Muscle of back (tissue), 11 donors: ENCODE measurements around the gene CDC42. TPM values are rescaled to one million over a fixed set of nuclear protein-coding genes. Genes with fewer than 3 reads are reported as not detected.

Experiments used
- DNase-seq, 3 donors: peaks; one replicate each; pipeline versions ENCODE4 v3.0.0 to v3.0.0-alpha.2; 2013
- polyA plus RNA-seq, 10 donors: library from polyadenylated mRNA; unstranded; fragments of 120-200 nt; gene quantifications; one replicate each; pipeline ENCODE4 v1.2.1, GENCODE V29; 2013; ENCODE audit not compliant: insufficient read length in 10 of 10

CDC42 gene
- polyA plus RNA-seq, 10 donors = 216 to 288 (median 243) TPM

DNA sequence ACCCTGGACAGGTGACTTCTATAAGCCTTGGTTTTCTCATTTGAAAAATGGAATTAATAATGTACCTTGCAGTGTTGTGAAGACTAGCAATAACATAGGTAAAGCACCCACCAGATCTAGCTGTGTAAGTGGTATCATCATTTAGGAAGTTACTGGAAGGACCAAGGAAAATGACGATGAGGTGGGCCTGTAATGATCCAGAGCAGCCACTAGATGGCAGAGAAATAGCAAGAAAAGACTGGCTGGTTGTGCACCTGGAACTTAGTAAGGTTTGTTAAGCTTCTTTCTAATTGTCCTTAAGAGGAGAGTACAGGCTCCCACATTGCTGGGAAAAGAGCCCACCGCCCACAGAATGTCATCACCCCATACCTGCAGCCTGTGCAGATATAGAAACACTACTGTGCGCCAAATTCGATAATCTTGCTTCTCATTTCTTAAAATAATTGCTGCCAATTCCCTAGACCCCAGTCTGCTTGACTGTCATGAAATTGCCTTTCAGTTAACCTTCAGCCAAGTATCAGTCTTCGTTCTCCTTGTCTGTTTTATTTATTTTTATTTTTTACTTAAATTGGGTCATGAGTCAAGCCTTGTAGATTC, 53.2 kb downstream of the CDC42 start:
- DNase-seq = peak; percentile 22 to 61 (median 29)

DNA sequence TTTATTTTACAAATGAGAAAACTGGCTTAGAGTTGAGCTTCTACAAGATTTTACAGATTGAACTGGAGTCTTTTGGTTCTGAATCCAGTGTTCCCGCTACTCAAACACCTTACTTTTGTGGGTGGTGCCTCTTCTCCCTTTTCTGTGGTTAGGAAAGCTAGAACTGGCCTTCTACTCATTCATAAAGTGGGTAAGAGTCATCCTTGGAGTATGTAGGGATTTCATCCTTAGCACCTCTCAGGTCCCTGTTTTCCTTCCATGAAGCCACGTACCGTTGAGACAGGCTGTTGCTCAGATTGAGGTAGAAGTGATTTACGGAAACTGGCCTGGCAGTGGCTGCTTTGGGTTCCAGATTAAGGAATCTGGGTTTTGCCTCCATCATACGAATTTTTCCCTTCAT, 54.6 kb downstream of the CDC42 start:
- DNase-seq = no peak

DNA sequence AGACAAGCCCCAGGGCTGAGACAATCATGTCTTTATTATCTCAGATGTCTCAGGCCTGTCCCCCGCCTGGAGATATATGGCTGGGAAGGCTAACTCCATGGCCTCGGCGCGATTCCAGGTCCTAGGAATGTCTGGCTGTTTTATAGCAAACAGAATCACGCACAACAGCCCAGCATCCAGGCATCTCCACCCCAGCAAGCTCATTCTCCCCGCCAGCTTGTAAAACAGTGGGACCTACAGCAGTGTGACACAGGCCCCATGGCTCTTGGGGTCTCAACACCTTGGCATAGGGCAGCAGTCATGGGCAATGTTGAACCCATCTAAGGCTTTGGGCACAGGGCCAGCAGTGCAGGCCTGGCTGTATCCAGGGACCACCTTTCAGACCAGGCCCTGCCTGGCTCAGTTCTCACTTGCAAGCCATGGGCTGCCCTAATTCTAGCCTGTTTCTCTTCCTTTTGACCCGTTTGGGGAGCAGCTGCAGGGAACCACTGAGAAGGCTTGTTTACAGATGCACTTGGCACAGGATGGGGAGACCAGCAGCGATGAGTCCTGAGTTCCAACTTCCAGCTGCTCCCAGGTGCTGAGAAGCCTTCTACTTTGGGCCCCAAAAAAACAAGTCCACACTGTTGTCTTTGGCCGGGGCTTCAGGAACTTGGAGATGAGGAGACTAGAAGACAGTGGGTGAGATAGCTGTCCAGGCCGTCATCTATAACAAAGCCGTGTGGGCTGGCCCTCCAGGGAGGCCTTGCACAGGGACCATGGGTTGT, 56.0 kb downstream of the CDC42 start:
- DNase-seq = peak in 2 of 3 donors; percentile 38 to 76

DNA sequence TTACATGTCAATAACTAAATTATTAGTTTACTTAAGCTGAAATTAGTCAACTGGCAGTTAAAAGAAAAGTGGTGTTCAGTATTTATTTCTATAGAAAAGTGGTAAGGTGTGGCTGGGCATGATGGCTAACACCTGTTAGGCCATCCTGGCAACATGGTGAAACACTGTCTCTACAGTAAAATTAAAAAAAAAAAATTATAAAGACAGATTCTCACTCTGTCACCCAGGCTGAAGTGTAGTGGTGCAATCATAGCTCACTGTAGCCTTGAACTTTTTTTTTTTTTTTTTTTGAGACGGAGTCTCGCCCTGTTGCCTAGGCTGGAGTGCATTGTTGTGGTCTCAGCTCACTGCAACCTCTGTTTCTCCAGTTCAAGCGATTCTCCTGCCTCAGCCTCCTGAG, 57.5 kb downstream of the CDC42 start:
- no peak for DNase-seq

DNA sequence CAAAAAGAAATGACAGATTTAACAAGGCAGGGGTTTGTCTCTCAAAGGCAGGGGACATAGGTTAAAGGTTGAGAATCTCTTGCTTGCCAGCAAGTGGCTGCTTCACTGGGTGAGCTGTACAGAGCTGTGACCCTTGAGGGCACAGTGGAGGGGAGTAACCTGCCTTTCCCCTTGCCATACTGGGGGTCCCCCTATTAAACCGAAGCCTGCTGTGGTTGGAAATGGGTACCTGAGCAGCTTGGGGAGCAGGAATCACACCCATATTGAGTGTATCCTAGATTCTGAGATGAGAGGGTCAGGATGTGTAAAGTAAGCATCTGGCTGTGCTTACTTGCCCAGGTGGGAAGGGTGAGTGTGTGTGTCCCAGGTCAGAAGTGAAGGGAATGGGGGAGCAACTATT, 58.6 kb downstream of the CDC42 start:
- DNase-seq = no peak

DNA sequence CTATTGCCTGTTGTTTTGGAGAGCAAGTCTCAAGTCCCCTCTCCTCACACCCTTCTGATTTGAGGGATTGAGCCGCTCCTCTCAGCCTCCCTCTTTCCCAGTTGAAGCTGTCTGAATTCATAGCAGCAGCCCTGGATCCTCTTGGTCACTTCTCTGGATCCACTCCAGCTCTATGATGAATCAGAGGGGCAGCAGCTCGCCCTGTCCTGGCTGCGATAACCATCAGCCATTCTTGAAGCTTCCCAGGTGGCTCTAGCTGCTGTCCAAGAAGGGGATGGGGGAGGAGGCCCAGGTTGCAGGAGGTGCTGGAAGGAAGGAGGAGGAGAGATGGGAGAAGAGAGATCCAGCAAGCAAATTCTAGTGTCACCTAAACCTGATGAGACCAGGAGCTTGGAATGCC, 59.1 kb downstream of the CDC42 start:
- DNase-seq = no peak

DNA sequence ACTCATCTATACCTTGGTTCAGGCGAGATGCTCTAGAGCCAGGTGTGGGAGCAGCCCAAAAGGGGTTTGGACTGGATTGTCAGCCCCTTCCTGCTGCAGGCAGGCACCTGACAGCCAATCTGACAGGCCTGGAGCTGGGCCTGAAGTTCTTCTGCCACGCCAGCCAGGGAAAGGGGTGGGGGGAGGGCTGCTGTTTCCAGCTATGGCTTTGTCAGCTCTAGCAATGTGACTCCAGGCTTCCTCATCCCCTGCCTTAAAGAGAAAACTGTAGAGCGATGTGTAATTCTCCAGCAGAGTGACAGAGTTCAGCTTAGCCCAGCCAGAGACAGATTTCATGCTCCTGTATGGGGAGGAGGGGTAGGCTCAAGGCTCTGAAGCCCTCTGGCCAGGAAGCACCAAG, 60.0 kb downstream of the CDC42 start:
- DNase-seq = no peak

DNA sequence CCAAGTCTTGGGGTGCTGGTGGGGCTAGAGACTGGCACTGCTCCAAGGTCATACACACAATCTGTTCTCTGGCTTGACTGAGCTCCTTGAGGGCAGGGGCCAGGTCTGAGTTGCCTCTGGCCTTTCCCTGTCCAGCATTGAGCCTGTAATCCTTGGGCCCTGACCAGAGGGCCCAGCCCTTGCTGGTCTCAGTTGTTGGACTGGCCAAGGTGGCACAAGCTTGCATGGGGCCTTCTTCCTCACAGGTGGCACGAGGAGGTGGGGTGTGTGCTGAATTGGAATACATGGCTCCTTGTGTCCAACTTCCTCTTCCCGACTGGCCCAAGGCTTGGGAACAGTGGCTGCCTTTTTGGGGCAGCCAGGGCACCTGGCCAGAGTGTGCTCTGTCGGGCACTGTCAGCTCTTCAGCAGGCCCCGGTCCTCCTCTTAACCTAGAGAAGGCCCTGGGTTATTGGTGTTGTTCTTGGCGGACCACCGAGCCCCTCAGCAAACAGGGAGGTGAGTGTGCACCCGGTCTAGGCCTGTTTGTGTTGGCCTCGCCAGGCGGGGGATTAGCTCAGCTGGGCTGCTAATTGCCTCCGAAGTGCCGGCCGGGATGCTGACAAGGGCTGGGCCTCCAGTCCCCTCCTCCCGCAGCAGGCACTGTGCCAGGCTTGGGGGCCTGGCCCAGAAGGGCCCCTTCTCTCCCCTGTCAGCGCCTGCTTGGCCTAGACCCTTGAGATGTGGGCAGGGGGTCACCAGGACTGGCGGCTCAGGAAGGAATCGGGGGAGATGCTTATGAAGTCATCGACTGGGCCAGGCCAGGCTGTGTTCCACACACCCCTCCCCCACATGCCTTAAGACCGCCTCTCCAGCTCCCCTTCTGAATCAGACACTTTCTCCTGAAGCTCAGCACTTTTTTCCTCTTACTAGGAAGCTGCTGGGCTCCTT, 61.8 kb downstream of the CDC42 start:
- DNase-seq = peak in 2 of 3 donors; percentile 42 to 65

DNA sequence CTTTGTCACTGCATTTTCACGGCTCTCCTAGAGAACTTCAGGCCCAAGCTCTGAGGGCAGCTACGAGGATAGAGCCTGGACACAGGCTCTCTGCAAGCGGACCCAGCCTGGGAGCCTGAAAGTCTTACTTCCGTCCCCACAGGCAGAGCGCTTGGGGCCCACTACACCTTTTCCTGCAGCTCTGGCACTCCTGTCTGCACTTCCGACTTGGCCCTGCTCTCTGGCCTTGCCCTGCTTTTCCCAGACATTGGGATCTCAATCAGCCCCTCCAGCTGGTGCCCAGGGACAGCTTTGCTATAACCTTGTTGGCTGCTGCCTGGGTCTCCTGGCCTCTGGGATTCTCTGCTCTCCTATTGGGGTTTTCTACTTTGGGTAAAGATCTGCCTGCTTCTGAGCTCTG, 62.8 kb downstream of the CDC42 start:
- DNase-seq = no peak

DNA sequence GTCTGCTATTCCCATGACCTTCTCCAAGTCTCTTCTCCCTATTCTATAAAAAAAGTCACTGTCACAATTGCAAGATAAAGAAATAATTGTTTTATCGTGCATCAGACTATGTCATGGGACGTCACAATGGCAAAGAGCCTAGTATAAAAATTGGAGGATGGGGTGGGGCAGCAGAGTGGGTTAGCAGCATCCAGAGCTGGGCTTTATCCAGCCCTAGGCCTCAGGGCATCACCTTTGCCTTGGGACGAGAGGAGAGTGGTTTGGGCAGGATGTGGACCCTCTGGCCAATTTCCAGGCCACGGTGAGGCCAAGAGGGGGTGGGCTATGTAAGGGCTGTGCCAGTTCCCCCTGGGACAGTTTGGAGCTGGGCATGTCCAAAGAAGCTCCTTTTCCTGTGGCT, 64.7 kb downstream of the CDC42 start:
- no peak for DNase-seq

DNA sequence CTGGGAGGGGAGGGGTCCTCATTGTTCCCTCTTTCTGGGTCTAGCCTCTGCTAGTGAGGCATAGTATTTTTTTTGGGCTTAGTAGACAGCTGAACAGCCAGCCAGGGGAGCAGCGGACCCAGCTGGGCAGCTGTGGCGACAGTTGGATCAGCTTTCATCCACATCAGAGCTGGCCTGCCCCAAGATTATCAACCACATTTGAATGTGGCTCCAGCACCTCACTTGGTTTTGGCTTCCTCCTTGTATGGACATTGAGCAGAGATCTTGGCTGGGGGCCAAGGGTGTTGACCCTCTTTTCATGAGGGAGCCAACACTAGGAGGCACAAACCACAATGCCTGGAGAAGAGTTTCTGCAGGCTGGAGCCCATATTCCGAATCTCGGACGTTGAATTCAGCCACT, 65.3 kb downstream of the CDC42 start:
- DNase-seq = no peak

DNA sequence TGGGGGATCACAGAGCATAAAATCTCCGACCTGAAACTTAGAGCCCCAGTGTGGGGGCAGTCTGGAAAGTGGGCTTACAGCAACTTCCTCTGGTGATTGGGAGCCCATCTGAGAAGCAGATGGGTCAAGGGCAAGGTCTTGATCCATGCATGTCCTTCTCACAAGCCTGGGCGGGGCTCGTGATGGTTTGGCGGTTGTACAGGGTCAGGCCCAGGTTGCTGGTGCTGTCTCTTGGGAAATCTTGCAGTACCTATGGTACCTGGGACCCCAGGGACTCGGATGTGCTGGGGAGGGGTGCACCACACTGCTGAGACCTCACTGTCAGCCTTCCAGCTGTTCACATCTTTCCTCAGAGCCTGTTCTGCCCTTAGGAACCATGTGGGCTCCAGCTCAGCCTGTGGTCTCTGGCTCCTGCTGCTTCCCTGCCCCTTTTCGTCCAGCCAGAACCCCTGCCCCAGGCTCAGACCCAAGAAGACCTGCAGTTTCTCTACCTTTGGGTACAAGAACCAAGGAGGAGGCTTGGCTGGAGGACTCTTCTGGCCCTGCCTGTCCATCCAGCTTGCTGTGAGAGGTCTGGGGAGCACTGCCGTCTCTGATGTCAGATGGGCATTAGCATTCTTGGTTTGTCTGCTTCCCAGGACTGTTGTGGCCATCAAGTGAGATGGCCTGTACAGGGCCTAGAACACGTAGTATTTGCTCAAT, 65.9 kb downstream of the CDC42 start:
- no peak for DNase-seq

DNA sequence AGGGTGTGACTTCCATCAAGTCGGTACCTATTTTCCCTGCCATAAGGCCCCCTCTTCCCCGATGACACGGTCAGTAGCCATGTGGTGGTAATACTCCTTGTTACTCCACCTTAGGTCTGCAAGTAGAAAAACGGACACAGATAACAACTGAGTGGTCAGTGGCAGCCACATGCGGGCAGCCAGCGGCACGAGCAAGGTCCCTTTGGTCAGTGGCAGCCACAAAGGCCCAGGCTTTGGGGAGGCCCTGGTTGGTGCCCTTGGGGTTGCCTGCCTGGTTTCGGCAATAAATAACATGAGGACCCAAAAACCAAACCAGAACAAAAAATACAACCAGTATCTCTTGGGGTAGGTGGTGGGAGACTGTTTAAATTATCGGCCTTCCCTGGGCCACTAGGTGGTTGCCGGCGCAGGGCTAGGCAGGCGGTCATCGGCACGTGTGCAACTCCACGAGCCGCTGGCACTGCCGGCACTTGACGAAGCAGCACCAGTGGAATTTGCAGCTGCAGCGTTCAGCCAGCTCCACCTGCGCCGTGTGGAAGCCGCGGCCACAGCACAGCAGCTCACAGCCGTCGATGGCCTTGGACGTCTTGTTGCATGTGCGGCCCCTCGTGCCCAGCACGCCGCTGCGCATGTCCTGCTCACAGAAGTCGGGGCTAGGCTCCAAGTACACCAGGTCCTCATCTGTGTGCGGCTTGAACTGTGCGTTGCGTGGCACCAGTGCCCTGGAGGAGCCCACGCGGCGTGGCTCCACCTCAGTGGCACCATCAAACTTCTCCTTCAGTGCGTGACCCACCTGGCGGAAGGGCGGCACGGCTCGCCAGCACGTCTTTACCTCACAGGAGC, 67.3 kb downstream of the CDC42 start:
- DNase-seq = no peak

DNA sequence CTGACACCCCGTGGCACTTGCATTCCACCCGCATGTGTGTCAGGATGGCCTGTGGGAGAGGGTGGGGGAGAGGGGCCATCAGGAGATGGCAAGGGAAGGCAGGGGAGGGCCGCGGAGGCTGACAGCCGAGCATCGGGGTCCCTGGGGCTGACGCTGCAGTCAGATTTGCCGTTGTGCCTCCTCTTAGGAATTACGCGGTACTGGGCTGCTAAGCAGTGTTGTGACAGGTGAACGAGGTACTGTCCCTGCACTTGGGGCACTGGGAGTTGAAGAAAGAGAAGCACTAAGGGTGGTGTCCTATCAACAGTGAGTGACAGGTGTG, 67.9 kb downstream of the CDC42 start:
- DNase-seq = no peak

DNA sequence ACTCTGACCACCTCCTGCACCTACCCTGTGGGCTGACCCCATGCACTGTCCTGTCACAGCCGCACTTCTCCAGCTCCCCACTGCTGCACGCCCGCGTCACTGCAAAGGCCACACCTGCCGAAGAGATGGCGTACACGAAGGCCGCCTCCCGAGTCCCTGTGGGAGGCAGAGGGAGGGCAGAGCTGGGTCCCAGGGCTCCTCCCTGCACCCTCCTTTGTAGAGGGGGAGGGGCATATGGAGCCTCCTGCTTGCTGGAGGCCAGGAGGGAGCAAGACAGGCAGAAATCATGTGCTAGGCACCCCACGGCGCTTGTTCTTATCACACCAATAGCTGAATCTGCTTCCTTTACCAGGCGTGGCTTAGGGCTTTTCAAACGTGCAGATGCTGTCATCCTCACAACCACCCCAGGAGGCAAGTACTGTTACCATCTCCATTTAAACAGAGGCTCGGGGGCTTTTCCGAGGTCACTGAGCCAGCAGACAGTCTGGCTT, 69.0 kb downstream of the CDC42 start:
- no peak for DNase-seq

DNA sequence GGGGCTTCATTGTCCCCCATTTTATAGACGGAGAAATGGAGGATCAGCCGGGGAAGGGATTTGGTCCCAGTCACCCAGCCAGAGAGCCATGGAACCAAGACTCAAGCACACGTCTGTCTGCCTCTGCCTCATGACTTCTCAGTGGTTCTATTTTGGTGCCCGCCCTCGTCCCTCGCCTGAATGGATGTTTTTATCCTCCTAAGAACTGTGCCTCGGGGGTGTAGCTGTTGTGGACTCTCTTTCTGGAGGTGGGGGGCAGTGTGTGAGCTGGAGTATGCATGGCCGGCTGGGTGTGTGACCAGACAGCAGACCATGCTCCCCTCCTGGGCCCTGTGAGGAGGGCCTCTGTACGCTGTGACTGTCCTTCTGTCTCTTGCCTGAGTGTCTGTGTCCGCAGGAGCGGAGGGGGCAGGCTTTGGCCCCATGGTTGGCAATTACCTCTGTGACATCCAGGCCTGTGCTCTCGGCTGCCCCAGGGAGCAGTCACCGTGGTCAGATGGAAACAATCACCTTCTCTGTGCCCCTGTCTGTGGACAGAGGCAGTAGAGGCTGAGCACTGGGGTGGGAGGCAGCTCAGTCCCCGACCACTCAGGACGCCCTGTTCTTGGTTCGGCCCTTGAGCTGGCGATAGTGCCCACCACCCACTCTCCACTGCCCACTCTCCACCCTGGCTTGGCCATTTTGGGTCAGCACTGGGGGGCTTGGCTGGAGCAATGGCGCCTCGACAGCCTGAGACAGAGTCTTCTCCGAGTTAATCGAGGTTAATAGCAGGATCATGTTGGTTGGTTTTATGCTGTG, 70.0 kb downstream of the CDC42 start:
- no peak for DNase-seq

DNA sequence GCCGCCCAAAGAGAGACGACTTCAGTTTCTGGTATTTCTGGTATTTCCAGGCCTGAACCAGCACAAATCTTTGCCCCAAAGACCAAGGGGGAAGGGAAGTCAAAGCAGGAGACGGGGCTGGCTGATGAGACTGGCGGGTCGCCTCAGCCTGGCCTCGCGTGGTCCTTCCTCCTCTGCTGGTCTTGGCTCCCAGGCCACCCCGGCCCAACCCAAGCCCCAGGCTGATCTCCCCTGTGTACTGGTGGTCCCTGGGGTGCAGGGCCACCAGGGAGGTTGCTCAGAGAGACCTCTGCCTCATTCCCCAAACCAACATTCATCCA, 70.5 kb downstream of the CDC42 start:
- no peak for DNase-seq

DNA sequence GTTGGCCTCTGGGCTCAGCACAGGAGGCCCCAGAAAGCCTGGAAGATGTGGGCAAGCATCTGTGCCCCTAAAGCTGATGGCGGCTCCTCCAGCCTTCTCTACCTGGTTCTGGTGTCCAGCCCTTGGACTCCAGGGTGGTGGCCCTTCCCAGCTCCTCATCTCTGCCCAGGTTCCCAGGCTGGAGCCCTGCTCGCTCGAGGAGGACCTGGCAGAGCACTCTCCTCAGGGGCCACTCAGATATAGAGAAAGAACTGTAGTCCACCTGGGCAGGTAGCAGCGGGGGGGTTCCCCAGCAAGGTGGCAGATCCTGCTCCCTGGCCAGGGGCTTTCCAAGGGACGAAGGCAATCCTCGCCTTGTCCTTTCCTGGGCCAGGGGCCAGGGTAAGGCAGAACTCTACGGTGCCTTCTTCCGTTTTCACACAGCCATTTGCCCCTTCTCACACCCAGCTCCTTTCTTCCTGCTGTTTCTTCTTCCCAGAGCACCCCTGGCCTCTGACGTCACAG, 71.4 kb downstream of the CDC42 start:
- DNase-seq = no peak

DNA sequence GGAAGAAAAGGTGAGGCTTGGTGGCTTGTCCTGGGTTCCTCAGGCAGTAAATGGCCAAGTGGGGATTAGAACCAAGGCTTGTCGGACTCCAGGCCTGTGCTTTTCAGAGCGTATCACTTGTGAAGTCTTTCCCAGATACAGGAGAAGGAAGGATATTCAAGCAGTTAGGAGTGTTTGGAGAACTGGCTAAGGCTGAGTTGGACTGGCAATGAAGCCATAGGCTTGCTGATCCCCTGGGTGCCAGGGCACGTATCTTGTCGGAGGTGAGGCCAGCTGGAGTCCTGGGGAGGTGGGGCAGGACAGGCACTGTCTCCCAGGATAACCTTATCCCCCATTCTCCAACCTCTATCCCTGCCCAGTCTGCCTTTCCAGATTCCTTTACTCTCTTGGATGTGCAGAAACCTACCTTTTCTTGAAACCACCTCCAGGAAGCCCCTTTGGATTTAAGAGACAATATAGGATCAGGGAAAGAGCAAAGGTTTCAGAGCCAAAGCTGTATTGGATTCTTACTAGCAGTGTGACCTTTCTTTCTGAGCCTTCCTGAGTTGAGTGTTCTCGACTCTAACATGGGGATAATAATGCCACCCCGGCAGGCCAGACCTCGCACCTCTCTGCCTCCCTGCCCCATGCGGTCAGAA, 72.2 kb downstream of the CDC42 start:
- DNase-seq = no peak

DNA sequence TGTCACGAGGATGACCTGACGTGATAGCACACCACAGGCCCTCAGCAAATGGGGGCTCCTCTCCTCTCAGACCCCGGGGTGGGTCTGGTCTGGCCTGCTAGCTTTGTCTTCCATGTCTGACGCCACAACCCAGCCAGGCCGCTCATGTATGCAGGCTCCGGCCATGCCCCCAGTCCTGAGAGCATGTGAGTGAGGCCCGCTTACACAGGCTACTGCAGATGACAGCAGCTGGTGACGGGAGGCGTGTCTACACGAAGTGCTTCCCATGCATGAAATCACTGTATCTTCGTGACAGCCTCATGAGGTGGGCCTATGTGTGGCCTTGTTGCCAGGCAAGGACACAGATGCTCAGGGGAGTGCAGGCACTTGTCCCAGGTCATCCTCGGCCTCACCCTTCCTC, 74.0 kb downstream of the CDC42 start:
- peak in 1 of 3 donors; percentile 36 for DNase-seq
